Mesothelial cell of epicardium (in vitro differentiated cells): ENCODE results near the gene CAPS2. TPM values are rescaled to one million over a fixed set of nuclear protein-coding genes. Genes with fewer than 3 reads are reported as not detected.

Experiments
- DNase-seq, 2 experiments: peaks; one replicate each; pipeline ENCODE4 v3.0.0; 2021; ENCODE audit warnings: low spot score in 2 of 2; ENCODE audit not compliant: unreplicated experiment in 2 of 2
- H3K27ac Mint-ChIP-seq: 2 replicates; pipeline ENCODE4 v1.8.0; 2021; ENCODE audit warnings: mixed read lengths
- H3K27me3 Mint-ChIP-seq: 2 replicates; pipeline ENCODE4 v1.8.0; 2021; ENCODE audit warnings: low read depth, mixed read lengths
- H3K36me3 Mint-ChIP-seq: 2 replicates; pipeline ENCODE4 v1.8.0; 2021; ENCODE audit warnings: mixed read lengths
- H3K4me1 Mint-ChIP-seq: 2 replicates; pipeline ENCODE4 v1.8.0; 2021; ENCODE audit warnings: mixed read lengths
- H3K4me3 Mint-ChIP-seq: 2 replicates; pipeline ENCODE4 v1.8.0; 2021; ENCODE audit warnings: mild to moderate bottlenecking, moderate library complexity, mixed read lengths
- H3K9me3 Mint-ChIP-seq: 2 replicates; pipeline ENCODE4 v1.8.0; 2021; ENCODE audit warnings: mixed read lengths
- total RNA-seq: library from RNA; stranded (reverse); gene quantifications from 3 replicates; pipeline ENCODE4 v1.2.1, GENCODE V29; 2021
- TF ChIP-seq, protein P1 (sequence below): fragments of 200-600 bp; sonication (generic); IDR thresholded peaks from one replicate; pipeline ENCODE4 v1.5.0; 2021; ENCODE audit warnings: antibody characterized with exemption; ENCODE audit not compliant: unreplicated experiment

Gene CAPS2
- total RNA-seq, 1 donor from 2014 or later, result 21.5 TPM

DNA sequence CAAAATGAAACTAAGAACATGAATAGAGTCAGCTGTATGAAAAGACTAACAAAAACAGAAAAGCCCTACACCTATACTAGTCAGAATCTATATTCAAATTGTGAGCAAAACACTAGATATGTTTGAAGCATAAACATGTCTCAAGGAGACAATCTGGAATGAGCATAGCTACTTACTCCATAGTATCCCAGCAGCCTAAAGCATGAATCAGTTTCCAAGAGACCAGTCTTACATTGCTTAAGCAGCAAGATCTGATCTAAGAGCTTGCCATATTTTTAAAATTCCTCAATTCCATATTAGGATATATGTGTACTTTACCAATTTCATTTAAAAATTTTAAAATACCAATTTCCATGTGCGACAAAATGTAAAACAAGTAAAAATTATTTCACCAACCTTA lies 7.7 kb downstream of the CAPS2 start:
- H3K27ac Mint-ChIP-seq, result no peak overlapping the region
- no peaks in the 10 kb centered on the region for H3K36me3 Mint-ChIP-seq
- TF ChIP-seq, protein P1, sequence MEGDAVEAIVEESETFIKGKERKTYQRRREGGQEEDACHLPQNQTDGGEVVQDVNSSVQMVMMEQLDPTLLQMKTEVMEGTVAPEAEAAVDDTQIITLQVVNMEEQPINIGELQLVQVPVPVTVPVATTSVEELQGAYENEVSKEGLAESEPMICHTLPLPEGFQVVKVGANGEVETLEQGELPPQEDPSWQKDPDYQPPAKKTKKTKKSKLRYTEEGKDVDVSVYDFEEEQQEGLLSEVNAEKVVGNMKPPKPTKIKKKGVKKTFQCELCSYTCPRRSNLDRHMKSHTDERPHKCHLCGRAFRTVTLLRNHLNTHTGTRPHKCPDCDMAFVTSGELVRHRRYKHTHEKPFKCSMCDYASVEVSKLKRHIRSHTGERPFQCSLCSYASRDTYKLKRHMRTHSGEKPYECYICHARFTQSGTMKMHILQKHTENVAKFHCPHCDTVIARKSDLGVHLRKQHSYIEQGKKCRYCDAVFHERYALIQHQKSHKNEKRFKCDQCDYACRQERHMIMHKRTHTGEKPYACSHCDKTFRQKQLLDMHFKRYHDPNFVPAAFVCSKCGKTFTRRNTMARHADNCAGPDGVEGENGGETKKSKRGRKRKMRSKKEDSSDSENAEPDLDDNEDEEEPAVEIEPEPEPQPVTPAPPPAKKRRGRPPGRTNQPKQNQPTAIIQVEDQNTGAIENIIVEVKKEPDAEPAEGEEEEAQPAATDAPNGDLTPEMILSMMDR, result no peak
- no peaks in the 10 kb centered on the region for H3K9me3 Mint-ChIP-seq
- no peak for DNase-seq
- no peak overlapping the region for H3K4me3 Mint-ChIP-seq
- peaks cover 3% of the 10 kb centered on the region for H3K4me1 Mint-ChIP-seq
- H3K27me3 Mint-ChIP-seq, result no peaks in the 10 kb centered on the region

DNA sequence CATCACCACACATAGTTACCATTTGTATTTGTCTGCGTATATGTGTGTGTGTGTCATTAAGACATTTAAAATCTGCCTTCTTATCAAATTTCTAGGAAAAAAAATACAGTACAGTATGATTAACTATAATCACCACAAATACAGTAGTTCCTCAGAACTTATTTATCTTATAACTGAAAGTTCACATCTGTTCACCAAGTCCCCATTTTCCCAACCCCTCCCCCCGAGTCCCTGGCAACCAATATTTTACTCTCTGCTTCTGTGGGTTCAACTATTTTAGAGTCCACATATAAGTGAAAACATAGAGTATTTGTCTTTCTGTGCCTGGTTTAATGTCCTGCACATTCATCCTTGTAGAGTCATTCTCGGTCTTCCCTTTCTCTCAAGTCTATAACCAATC lies 12.3 kb downstream of the CAPS2 start:
- Mint-ChIP-seq H3K4me1 (no peaks in the 10 kb centered on the region), H3K27ac (no peak overlapping the region), H3K36me3 (no peaks in the 10 kb centered on the region), H3K9me3 (no peaks in the 10 kb centered on the region), H3K4me3 (no peak overlapping the region), H3K27me3 (no peaks in the 10 kb centered on the region)
- DNase-seq, result no peak
- TF ChIP-seq, protein P1, result no peak

DNA sequence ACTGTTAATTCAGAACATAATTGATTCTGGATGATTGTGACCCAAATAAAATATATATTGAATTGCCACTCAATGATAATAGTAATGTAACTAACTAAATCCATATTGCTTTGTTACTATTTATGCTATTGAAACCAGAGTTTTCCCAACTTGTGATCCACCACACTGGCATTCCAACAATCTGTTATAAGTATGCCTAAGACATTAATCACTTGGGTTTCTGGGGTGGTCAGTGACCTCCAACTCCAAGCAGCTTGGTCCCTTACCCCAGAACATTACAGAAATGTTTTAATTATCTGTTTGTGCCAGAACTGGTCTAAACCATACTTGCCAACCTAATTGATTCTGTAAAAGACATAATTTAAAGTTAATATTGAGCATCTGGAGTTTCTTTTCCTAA lies 14.6 kb downstream of the CAPS2 start:
- H3K27ac Mint-ChIP-seq, result no peak overlapping the region
- H3K4me3 Mint-ChIP-seq, result no peak overlapping the region
- H3K27me3 Mint-ChIP-seq, result no peaks in the 10 kb centered on the region
- H3K9me3 Mint-ChIP-seq, result no peaks in the 10 kb centered on the region
- DNase-seq, result no peak
- no peaks in the 10 kb centered on the region for H3K36me3 Mint-ChIP-seq
- TF ChIP-seq, protein P1, result no peak
- H3K4me1 Mint-ChIP-seq, result no peaks in the 10 kb centered on the region

DNA sequence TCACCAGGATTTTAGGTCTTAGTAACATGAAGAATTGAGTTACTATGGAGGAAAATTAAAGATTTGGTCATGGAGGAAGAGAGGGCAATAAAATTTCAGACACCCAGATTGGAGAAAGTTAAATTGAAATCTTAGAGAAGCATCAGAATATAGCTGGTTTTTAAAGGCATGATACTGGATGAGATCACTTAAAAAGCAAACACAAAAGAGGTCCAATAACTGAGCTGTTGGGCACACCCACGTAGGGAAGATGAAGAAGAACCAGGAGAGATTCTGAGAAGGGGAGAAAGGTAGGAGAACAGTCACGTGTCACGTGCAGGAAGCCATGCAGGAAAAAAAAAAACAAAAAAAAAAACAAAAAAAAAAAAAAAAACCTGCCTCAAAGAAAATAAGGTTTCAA lies 18.8 kb downstream of the CAPS2 start:
- Mint-ChIP-seq H3K36me3 (no peaks in the 10 kb centered on the region), H3K4me1 (no peaks in the 10 kb centered on the region), H3K9me3 (peaks cover 3% of the 10 kb centered on the region), H3K27me3 (no peaks in the 10 kb centered on the region), H3K27ac (no peak overlapping the region), H3K4me3 (no peak overlapping the region)
- TF ChIP-seq, protein P1, result no peak
- DNase-seq, result no peak

DNA sequence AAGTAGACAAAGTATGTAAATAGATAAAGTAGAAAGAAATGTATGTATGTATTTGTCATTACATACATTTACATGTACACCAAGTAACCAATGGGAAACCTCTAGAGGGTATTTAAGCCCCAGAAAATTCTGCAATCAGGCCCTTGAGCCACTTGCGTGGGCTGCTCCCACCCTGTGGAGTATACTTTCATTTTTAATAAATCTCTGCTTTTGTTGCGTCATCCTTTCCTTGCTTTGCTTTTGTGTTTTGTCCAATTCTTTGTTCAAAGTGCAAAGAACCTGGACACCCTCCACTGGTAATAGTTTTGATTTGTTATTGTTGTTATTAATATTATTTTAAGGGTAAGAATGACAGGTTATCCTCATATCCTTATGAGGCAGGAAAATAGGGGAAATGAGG lies 21.8 kb downstream of the CAPS2 start:
- TF ChIP-seq, protein P1, result no peak
- no peak overlapping the region for H3K4me3 Mint-ChIP-seq
- H3K27me3 Mint-ChIP-seq, result no peaks in the 10 kb centered on the region
- peaks cover 10% of the 10 kb centered on the region for H3K36me3 Mint-ChIP-seq
- DNase-seq, result no peak
- no peak overlapping the region for H3K27ac Mint-ChIP-seq
- peaks cover 7% of the 10 kb centered on the region for H3K9me3 Mint-ChIP-seq
- H3K4me1 Mint-ChIP-seq, result no peaks in the 10 kb centered on the region
